Kidney glomerular epithelial cell (primary cell): ENCODE data around the gene IL17RB.

Source experiments
- DNase-seq: peaks from one replicate; lab custom pipeline; 2025; lab: John Stamatoyannopoulos, UW

Gene IL17RB

DNA sequence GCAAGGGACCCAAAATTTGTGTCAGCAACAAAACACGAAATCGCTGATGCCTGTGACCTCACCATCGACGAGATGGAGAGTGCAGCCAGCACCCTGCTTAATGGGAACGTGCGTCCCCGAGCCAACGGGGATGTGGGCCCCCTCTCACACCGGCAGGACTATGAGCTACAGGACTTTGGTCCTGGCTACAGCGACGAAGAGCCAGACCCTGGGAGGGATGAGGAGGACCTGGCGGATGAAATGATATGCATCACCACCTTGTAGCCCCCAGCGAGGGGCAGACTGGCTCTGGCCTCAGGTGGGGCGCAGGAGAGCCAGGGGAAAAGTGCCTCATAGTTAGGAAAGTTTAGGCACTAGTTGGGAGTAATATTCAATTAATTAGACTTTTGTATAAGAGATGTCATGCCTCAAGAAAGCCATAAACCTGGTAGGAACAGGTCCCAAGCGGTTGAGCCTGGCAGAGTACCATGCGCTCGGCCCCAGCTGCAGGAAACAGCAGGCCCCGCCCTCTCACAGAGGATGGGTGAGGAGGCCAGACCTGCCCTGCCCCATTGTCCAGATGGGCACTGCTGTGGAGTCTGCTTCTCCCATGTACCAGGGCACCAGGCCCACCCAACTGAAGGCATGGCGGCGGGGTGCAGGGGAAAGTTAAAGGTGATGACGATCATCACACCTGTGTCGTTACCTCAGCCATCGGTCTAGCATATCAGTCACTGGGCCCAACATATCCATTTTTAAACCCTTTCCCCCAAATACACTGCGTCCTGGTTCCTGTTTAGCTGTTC, 35.0 kb upstream of the IL17RB start:
- no peak for DNase-seq

DNA sequence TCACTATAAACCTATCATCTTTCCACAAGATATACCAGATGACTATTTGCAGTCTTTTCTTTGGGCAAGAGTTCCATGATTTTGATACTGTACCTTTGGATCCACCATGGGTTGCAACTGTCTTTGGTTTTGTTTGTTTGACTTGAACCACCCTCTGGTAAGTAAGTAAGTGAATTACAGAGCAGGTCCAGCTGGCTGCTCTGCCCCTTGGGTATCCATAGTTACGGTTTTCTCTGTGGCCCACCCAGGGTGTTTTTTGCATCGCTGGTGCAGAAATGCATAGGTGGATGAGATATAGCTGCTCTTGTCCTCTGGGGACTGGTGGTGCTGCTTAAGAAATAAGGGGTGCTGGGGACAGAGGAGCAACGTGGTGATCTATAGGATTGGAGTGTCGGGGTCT, 33.9 kb upstream of the IL17RB start:
- no peak for DNase-seq

- no peak for DNase-seq
Measured at GRCh38 chr3:53813229-53813628, 33.1 kb upstream of the IL17RB start.

DNA sequence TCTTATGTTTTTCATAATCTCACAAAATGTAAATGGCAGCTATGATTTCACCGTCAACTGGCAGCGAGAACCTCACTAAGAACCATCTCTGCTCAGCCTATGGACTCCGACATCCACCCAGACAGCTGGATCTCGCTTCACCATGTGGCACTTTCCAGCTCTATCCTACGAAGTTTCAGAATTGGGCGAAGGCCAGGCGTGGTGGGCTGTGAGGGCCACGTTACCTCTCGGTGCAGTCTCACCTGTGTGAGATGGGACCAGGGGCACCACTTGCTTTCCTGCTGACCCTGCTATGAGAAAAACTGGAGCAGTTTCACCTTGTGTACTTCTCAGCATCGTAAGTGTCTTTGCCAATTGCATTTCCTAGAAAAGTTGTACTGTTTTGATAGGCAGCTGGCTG, 32.5 kb upstream of the IL17RB start:
- no peak for DNase-seq

DNA sequence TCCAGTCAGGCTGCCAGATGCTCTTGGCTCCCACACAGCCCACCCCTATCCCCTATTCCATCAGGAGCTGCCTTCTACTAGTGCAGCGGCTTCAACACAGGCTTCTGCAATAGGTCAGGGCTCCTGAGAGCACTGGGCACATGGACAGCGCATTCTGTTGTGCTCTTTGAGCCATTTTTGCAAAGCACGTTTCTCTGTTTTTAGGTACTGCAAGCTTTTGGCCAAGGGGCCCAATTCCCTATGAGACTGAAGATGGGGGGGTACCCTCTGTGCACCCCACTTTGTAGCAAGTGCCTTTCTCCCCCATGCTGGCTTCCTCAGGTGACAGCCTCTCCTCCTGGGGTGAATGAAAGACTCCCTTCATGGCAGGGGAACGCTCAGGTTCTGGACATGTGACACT, 31.3 kb upstream of the IL17RB start:
- DNase-seq: no peak

DNA sequence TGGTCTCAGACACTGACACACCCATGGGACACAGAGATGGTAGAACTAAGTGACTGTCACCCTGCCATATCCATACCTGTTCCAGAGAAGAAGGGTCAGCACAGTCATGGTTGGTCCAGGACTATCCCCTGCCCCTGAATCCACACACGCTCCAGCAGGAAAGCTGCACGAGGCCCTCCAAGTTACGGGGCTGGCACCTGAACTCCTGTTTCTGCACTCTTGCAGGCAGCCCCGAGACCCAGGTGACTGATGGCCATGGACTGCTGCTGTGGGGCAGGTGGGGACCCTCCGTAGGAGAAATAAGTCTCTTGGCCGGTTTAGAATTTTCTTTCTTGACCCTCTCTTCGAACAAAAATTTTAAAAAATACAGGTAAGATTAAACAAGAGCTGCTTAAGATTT, 30.7 kb upstream of the IL17RB start:
- no peak for DNase-seq

DNA sequence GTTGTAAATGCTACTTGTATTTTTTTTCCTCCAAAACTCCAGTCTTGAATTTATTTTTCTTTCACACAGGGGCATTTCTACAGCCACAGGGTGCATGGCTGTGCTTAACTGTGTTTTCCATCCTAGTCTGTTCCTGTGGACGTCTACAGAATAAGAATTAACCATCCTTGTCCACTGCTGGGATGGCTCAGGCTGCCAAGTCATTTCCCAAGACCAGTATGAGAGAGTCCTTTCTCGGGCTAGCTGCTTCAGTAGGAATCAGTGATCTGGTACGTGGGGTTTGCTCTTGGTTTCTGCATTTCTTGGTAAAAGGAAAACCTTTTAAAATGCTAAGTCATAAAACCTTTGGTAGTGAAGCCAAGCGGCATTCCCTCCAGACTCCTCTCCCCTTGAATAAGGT, 29.9 kb upstream of the IL17RB start:
- no peak for DNase-seq

- no peak for DNase-seq
Measured at GRCh38 chr3:53817211-53817610, 29.2 kb upstream of the IL17RB start.

GRCh38 chr3:53817809-53818208, 28.6 kb upstream of the IL17RB start:
- no peak for DNase-seq

DNA sequence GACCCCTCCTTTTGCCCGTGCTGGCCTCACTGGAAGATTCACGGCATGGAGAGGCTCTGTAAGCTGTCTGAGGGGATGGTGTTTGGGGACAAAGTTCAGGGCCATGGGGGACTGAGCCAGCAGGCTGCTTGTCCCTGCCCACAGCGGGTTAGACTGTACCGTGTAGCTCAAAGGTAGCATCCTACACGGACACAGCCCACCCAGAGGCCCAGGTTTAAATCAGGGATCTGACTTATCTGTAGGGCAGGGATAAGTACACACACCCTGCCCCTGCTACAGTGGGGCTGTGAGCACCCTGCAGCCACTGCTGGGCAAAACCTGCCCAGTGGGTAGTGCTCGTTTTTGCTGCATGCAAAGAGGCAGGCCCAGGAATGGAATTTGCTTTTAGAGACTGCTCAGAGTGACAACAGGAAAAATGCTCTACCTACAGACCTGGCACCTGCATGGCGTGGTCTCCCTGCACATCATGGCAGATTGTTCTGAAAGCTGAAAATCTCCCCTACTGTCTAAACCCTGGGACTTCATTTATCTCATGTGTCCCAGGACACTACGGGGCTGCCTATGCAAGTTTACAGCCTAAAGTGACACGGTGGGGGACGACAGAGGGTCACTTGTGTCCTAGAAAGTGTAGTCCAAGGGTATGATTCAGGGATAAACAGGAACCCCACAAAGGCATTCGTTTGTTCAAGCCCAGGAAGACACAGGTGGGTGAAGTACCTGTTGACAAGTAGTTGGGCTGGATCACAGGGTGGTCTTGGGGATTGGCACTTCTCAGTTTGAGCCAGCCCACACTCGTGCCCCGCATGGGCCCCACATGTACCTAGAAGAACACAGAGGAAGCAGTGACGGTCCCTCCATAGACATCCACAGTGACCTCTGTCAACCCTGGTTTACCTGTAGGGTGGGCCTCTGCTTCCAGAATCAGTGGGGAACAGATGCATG, 27.9 kb upstream of the IL17RB start:
- no peak for DNase-seq

- DNase-seq: no peak
Measured at GRCh38 chr3:53819163-53819868, 27.1 kb upstream of the IL17RB start.

DNA sequence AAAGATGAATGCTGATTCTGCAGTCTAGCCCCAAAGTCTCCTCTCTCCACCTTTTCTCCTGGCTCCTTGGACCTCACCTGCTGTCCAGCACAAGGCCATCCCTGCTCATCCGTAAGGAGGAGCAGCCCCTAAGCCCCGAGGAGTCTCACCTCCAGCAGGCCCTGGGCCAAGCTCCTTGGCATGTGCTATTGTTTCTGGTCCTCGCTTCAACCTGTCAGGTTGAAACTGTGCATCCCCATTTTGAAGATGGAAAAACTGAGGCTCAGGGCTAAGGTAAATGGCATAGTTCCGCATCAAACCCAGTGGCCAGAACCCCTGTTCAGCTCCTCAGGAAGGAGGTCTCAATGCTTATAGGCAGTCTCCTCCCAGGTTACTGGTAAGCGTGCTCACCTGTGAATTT, 26.3 kb upstream of the IL17RB start:
- DNase-seq: no peak

GRCh38 chr3:53820756-53821580, 25.4 kb upstream of the IL17RB start:
- DNase-seq: no peak

GRCh38 chr3:53821631-53822121, 24.7 kb upstream of the IL17RB start:
- DNase-seq: no peak

DNA sequence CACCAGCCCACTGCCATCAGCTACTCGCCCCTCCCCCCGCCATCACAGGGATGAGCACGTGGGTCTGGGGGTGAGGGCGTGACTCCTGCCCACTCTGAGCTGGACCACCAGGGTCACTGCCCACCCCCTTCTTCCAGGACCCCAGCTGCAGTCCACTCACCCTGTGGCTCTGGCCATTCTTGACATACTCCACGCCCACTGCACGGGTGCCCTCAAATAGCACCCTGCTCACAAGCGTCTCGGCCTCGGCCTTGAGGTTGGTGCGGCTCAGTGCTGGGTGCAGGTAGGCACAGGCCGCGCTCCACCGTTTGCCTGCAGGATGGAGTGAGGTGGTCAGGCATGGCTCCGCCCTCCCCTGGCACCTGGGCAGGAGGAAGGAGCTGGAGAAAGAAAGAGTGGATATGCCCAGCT, 24.0 kb upstream of the IL17RB start:
- DNase-seq: no peak

DNA sequence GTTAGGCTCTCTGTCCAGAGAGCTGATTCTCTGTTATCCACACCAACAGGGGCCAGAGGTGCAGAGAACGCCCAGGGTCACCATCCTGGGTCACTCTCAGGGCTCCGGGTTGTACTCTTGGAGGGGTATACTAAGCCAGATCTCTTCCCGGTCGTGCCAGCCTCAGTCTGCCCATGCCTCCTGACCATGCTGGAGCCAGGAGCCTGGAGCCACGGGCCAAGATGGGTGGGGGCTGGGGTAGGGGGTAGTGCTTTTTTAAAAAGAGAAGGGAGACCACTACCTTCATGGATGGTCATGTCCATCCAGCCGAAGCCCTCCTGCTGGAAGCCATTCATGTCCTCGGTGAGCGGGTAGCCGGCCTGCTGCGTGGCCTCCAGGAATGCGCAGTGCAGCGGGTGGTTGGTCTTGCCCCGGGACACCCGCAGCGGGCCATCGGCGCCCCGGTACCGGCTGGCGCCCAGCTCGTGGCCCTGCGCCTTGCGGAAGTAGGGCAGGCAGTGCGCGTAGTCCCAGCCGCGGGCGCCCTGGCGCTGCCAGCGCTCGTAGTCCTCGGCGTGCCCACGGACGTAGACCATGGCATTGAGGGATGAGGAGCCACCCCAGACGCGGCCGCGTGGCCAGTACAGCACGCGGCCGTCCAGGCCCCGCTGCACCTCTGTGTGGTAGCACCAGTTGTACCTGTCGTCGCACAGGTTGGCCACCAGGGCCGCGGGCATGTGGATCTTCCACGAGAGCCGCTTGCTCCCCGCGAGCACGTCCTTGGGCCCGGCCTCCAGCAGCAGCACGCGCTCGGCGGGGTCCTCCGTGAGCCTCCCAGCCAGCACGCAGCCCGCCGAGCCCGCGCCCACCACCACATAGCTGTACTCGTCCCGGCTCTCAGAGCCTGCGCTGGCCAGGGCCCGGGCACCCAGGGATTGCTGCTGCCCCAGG, 23.1 kb upstream of the IL17RB start:
- DNase-seq: no peak

DNA sequence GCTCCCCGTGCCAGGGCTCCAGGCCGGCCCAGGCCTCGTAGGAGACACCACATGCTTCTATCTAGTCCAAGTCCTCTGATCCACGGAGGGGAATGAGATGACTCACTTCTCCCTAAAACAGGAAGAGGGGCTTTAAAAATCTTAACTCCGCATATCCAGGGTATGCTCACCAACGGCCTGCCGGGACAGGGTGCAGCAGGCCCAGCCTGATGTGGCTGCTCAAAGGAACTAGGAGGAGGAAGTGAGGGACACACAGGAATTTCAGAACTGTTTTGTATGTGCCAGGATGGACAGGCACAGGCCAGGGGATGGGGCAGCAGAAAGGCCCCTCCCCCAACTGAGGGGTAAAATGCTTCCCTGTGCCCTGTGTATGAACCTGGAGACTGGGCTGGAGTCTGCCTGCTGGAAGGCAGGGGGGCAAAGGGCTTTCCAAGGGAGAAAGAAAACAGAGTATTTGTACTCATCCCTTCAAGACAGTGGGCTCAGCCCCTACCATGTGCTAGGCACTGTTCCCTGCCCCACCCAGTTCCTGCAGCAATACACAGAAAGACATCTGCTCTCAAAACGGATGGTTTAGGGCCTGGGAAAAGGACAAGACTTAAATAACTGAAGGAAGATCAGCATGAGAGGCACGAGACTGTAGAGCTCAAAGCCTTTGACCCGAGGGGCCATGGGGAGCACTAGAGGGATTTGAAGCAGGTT, 22.3 kb upstream of the IL17RB start:
- DNase-seq: no peak

- no peak for DNase-seq
Measured at GRCh38 chr3:53824795-53825194, 21.6 kb upstream of the IL17RB start.

DNA sequence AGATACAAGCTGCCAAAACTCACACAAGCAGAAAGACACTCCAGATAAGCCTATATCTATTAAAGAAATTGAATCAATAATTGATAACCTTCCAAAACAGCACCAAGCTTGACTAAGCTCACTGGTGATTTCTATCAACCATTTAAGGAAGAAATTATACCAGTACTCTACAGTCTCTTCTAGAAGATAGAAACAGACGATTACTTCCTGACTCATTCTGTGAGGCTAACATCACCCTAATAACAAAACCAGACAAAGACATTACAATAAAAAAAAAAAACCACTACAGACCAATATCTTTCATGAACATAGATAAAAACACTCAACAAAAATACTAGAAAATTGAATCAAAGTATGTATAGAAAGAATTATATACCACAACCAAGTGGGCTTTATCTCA, 20.3 kb upstream of the IL17RB start:
- no peak for DNase-seq

DNA sequence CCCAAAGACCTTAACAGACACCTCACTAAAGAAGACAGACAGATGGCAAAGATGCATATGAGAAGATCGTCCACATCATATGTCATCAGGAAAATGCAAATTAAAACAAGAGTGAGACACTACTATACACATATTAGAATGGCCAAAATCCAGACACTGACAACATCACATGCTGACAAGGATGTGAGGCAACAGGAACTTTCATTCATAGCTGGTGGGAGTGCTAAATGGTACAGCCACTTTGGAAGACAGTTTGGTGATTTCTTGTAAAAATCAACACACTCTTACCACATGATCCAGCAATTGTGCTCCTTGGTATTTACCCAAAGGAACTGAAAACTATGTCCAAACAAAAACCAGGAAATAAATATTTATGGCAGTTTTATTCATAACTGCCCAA, 17.8 kb upstream of the IL17RB start:
- DNase-seq: no peak
